GM06990 (cell line): ENCODE data around the gene ADAMTSL1.

ENCODE experiments used
- DNase-seq: peaks from one replicate; pipeline ENCODE4 v3.0.0-alpha.2; 2011; ENCODE audit not compliant: insufficient read length; ENCODE audit errors: extremely low read depth
- H3K27me3 ChIP-seq: replicated peaks from 2 replicates; pipeline ENCODE4 v1.6.0; 2011; ENCODE audit warnings: low read length; ENCODE audit not compliant: control insufficient read depth, insufficient read depth
- H3K36me3 ChIP-seq: 2 replicates; pipeline ENCODE4 v1.5.1; 2011; ENCODE audit warnings: low read length; ENCODE audit not compliant: control insufficient read depth, insufficient read depth
- H3K4me3 ChIP-seq: replicated peaks from 2 replicates; pipeline ENCODE4 v1.5.1; 2011; ENCODE audit warnings: low read depth, mild to moderate bottlenecking, control low read depth, low read length
- CTCF ChIP-seq: IDR thresholded peaks from 2 replicates; pipeline ENCODE4 v1.5.1; 2011; ENCODE audit warnings: low read length, control low read depth, mild to moderate bottlenecking, inconsistent platforms; ENCODE audit not compliant: insufficient read depth, poor library complexity, severe bottlenecking

Gene ADAMTSL1

GRCh38 chr9:18473652-18474279 is at the start of gene ADAMTSL1:
TSS of gene ADAMTSL1 (plus strand) at chr9:18474153. CDS start at chr9:18474233, 80 bp downstream.
- TF ChIP-seq CTCF, result no peak
- H3K27me3 ChIP-seq, result no peaks in the 10 kb centered on the region; the same call in 1 of the 2 replicates
- no peak for DNase-seq
- H3K4me3 ChIP-seq, result no peak within 1 kb of the TSS
- H3K36me3 ChIP-seq, result no peaks in the 10 kb centered on the region

- TF ChIP-seq CTCF, result no peak
- H3K36me3 ChIP-seq, result no peaks in the 10 kb centered on the region
- H3K27me3 ChIP-seq, result no peaks in the 10 kb centered on the region
- no peak for DNase-seq
- no peak overlapping the region for H3K4me3 ChIP-seq
Measured at GRCh38 chr9:18427691-18428090, 46.3 kb upstream of the ADAMTSL1 start.

GRCh38 chr9:18428661-18429060 is 45.3 kb upstream of the ADAMTSL1 start:
- Histone ChIP-seq H3K4me3 (no peak overlapping the region), H3K36me3 (no peaks in the 10 kb centered on the region), H3K27me3 (no peaks in the 10 kb centered on the region)
- DNase-seq, result no peak
- no peak for TF ChIP-seq CTCF

GRCh38 chr9:18429070-18429469 is 44.9 kb upstream of the ADAMTSL1 start:
- H3K36me3 ChIP-seq, result no peaks in the 10 kb centered on the region

GRCh38 chr9:18433620-18434019 is 40.3 kb upstream of the ADAMTSL1 start:
- no peaks in the 10 kb centered on the region for H3K27me3 ChIP-seq
- no peak overlapping the region for H3K4me3 ChIP-seq
- TF ChIP-seq CTCF, result no peak
- no peaks in the 10 kb centered on the region for H3K36me3 ChIP-seq
- no peak for DNase-seq

More at GRCh38 chr9:18429070-18429469, 44.9 kb upstream of the ADAMTSL1 start:
- no peak for TF ChIP-seq CTCF
- H3K27me3 ChIP-seq, result no peaks in the 10 kb centered on the region
- no peak for DNase-seq
- H3K4me3 ChIP-seq, result no peak overlapping the region
